HG03066 (cell line): ENCODE results near the gene DOCK4.

ENCODE experiments used
- ATAC-seq: cut with Tn5 transposase; IDR thresholded peaks from one replicate; pipeline ENCODE4 v1.9.1; 2021; ENCODE audit warnings: low read depth; ENCODE audit not compliant: unreplicated experiment

DOCK4 gene

DNA sequence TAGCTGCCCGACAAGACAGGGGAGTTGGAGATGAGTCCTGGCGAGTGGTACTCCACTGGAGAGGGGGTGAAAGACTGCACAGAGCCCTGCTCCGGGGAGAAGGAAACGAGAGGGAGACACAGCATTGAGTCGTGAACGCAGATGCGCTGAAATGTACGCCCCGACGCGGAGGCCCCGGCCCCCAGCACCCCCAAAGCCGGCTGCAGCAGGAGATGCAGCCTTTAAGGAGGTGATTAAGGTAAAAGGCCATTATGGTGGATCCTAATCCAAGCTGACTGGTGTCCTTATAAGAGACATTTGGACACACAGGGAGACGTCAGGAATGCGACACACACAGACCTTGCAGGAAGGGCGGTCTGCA is 477.6 kb downstream of the DOCK4 start:
- ATAC-seq: no peak

DNA sequence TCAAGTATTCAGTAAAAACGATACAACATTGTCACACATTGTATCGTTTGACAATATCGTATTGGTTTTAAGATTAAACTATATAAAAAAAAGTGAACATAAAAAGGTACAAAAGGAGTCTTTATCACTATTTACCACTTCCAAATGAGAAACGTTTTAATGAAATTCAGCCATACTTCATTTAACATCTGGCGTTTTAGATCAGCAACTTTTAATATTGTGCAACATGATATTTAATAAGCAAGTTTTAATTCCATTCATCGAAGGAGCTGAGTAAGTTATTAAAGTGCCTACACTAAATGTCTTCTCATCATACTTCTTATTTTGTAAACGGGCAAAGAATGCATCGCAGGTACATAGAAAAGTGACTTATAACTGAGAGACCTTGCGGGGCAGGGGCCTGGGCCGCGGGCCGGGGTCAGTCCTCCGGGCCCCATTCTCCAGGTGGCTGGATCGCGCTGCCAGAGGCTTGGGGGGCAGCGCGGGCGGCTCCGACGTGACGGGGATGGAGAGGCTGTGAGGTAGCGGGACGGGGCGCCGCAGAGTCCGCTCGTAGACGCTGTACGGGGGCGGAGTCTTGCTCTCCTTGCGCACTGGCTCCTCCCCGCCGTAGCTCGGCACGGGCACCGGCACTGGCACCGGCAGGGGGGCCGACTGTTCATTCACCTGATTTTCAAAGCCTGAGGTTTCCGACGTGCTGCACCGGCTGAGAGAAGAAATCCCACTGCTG is 478.1 kb downstream of the DOCK4 start:
- no peak for ATAC-seq

DNA sequence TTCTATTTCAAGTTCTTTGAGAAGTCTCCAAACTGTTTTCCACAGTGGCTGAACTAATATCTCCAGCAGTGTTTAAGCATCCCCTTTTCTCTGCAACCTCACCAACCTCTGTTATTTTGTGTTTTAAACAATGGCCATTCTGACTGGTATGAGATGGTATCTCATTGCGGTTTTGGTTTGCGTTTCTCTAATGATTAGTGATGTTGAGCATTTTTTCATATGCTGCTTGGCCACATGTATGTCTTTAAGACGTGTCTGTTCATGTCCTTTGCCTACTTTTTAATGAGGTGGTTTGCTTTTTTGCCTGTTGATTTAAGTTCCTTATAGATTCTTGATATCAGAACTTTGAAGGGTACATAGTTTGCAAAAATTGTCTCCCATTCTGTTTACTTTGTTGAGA is 487.3 kb downstream of the DOCK4 start:
- no peak for ATAC-seq

DNA sequence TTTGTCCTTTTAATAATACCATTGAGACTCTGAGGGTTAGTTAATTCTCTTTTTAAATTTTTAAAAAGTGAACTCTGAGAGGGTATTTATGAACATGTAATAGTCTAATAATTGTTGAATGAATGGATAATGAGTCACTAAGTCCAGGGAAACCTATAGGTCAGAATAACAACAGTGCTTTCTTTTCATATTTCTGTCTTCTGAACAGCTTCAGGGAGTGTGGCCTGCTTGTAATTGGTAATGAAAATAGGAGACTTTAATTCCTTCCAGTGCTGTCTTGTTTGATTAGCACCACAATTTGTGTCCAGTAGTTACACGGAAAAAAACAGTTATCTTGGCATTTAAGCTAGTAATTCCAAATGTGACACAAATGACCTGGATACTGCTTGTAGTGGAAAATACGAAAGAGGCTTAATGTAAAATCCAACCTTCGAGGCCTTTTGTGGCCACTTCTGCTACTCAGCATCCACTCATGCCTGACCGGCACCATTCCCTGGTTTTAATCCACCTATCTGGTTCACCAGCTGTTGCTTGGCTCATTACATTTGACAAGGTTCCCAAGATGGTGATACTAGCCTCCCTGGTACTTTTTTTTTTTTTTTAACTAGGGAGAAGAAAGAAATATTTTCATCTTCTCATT is 494.7 kb downstream of the DOCK4 start:
- ATAC-seq: no peak

DNA sequence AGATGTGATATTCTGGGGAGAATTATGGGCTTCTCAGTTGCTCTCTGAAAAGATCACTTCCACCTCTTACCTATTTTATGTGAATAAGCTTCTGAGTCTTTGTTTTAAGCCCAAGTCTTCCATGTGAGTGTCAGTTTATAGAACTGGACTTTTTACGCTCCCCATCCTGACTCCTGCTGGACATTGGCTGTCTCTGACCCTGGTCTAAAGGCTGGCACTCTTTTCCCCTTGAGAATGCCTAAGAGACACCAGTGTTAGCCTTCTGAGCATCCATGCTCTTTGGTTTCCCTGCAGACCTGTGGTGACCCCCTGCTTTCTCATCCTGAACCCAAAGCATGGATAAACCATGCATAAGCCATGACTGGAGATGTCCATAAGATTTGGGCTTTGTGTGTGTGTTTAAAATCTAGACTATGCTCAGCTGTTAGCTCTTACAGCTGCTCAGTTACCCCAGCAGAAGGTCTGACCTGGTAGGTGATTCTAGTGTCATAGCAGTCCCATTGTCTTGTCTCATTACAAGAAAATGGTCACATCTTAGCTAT is 495.3 kb downstream of the DOCK4 start:
- ATAC-seq: no peak

DNA sequence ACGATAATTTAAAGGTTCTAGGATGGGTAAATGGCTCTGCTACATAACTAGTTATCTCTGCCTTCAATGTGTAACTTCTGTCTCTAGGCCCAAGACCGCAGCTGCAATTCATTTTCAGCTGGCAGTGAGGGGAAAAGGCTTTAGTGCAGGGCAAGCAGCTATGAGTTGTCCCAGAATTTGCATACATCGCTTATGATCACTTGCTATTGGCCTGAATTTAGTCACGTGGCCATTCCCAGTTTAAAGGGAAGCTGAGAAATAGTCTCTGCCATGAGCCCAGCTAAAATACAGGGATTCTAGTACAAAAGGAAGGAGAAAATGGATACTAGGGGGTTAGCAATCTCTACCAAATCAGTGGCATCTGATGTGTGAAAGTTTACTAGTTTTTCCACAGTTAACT is 498.1 kb downstream of the DOCK4 start:
- ATAC-seq: no peak

DNA sequence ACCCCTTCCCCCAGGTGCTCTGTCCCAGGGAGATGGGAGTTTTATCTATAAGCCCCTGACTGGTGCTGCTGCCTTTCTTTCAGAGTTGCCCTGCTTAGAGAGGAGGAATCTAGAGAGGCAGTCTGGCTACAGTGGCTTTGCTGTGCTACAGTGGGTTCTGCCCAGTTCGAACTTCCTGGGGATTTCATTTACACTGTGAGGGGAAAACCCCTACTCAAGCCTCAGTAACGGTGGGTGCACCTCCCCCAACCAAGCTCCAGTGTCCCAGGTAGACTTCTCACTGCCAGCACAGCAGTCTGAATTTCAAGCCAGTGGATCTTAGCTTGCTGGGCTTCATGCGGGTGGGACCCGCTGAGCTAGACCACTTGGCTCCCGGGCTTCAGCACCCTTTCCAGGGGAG is 500.4 kb downstream of the DOCK4 start:
- ATAC-seq: no peak

DNA sequence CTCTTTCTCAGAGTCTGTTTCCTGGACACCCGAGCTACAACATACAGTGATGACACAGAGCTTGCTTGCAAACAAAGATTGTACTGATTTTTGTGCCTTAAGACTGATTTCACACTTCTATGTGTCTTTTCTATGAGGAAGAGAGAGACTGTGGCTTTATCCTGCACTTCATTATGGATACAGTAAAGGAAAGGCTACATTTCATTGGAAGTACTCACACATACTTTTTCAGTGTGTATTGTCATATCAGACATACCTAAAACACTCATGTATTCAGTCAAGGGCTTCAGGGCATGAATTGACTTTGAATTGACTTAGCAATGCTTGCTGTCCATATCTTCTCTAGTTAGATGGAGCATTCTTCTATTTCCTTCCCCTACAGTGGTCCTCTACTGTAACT is 508.4 kb downstream of the DOCK4 start:
- no peak for ATAC-seq

DNA sequence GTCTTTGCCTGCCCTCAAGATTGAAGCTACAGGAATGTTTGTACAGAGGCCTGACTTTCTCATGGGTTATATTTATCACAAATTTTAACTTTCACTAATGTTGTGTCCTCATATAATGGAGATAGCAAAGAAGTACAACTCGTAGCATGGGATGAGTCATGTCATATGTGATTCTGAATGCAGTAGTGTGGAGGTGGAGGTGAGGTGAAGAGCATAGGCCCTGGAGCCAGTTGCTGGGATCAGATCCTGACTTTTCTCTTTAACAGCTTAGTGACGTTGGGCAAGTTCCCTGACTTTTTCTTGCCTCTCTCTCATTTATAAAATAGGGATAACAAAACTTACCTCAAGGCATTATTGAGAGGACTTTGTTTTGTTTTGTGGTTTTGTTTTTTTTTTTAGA is 511.8 kb downstream of the DOCK4 start:
- ATAC-seq: no peak

DNA sequence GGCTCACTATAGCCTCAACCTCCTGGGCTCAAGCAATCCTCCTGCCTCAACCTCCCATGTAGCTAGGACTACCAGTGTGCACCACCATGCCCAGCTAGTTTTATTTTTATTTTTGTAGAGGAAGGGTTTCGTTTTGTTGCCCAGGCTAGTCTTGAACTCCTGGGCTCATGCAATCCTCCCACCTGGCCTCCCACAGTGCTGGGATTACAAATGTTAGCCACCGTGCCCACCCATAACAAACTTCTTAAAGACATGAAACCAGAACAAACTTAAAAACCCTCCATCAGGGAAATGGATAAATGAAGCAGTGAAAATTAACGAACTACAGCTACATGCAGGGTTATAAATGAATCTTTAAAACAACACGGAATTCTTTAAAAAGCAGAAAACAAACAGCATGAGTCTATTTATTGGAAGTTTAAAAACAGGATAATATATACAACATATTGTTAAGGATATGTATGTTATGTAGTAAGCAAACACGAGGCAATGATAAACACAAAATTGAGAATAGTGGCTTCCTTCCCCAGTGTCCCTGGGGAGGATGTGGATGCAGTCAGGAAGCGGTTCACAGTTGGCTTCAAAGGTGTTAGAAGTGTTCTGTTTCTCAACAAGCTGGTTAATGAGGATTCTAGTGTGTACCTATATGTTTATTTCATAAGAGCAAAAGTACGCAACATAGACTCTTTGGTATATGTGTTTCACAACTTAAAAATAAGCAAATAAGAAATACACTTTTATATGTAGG is 515.7 kb downstream of the DOCK4 start:
- ATAC-seq: no peak

DNA sequence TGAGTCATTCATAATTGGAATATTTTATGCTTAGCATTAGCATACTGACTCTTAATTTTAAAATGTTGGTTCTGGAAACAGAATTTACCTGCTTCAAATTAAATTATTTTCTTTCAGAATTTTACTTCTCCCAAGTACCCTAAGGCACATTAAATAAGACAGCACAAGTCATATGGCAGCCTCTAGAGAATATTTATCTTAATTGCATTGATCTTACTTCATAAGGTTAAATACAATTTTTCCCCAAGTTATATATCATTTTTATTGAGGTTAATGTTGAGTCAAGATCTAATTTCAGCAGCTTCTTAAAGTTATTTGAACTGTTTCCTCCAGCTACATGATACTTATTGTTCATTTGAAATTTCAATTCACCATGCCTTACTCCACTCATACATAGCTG is 520.9 kb downstream of the DOCK4 start:
- no peak for ATAC-seq

DNA sequence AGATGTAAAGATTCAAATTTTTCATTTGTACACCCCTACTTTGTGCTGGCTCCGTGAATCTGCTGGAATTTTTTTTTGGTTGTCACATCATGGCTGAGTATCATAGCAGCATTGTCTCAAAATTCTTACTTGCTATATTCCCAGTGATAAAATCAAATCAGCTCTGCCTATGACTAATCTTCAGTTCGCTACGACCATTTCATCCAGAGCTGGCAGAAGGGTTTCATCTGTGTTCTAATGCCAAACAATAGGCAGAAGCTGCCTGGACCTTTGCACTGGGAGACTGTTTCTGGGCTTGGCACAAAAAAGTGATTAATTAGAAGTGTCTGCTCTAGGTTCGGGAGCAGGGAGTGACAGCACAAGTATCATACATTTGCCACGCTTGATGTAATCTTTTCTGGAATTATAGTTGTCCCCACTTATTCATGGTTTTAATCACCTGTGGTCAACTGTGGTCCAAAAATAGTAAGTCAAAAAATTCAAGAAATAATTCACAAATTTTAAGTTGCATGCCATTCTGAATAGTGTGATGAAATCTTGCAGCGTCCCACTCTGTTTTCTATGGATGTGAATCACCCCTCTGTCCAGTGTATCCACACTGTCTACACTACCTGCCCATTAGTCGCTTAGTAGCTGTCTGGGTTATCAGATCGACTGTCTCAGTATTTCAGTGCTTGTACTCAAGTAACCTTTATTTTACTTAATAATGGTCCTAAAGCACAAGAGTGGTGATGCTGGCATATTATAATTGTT is 523.4 kb downstream of the DOCK4 start:
- no peak for ATAC-seq

DNA sequence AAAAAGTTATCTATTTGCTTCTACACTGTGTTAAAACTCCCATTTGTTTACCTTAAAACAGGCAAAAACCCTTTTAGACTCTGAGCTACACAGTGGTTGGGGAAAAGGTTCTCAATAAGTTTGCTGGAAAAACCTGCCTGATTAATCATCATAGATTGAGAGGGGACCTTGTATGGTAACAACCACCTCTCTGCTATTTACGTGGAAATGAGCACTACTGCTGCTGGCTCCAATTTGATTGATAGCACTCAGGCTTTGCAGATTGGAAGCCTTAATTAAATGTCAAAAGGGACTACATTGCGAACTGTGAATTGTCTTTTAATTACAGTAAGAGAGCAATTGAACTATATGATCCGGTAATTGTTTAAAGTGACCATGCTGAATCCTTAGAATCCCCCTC is 525.0 kb downstream of the DOCK4 start:
- no peak for ATAC-seq

DNA sequence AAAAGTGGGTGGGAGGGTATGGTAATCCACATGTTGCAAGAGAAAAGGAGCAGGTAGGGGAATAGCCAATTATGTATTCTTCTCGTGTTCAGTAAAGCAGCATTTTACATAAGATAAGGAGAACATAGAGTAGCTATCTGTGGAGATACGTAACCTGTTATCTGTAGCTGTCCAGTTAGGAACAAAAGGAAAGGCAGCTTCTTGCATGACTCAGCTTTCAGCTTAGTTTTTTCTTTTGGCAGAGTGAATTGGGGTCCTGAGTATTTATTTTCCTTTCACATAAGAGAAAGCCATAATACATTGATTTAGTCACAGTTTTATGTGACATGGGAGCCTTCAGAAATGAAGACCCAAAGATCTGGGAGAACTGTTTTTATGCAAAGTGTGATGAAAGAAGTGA is 527.2 kb downstream of the DOCK4 start:
- no peak for ATAC-seq

DNA sequence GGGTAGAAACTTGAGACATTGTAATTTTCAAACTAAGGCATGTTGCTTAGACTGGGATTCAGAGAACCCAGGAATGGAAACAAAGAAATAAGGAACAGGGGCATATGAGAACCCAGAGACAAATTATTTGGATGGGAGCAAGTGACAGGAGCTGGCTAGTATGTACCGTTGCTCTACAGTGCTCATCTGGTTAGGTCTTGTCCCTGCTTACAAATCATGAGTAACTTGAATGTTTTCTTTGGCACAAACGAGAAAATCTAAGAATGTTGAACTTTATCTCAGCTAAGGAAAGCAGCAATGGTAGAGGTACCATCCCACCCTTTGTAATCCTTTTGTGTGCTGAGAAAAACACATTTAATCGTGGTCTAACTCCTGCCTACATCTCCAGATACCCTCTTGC is 527.9 kb downstream of the DOCK4 start:
- ATAC-seq: no peak

DNA sequence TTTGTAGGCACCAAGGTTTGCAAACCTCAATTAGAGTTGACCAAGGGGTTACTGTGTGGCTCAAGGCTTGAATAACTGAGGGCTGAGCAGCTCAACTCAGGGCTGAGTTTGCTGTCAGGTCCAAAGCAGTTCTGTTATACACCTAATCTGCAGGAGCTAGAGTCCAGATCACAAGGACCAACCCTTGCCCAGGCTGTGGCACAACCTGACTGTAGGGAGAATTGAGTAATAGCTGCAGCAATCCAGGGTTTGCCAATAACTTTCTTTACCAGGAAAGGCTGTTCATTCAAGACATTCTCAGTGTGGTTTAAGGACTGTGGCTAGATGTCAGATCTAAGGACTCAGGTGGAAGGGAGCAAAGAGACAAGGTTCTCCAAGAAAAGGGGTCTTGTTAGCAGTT is 528.4 kb downstream of the DOCK4 start:
- ATAC-seq: no peak

DNA sequence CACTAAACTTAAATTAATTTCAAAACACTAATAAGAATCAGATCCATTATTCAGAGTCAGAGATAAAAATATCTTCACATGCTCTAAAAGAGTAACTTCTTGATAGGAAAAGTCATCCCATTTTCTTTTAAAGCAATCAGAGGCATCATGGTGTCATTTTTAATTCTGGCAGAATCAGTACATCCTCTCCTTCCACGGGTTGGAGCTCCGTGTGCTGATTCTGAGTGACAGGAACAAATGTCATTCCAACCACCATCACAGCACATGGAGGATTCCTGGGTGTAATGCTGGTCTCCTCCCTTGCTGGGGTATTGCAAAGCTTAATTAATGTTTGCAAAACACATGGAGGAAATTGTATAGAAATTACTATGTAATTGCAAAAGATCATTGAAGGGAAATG is 529.4 kb downstream of the DOCK4 start:
- no peak for ATAC-seq
